Measurements from ENCODE around the gene ATG12.

DNA sequence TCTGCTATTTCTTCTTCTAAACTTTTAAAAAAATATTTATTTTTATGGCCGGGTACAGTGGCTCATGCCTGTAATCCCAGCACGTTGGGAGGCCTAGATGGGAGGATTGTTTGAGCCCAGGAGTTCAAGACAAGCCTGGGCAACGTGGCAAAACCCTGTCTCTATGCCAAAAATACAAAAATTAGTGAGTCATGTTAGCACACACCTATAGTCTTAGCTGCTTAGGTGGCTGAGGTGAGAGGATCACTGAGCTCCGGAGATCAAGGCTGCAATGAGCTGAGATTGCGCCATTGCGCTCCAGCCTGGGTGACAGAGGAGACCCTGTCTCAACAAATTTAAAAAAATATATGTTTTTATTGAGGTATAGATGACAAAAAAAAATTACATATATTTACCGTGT, 5.9 kb upstream of the ATG12 start:
- TF ChIP-seq EZH2phosphoT487 (IDR thresholded peaks at IDR 0.05; ENCODE audit: low read depth, severe bottlenecking, unreplicated experiment) (no peak), EZH2 (IDR thresholded peaks at IDR 0.05; ENCODE audit: borderline replicate concordance) (no peak)

Measured in hepatocyte (in vitro differentiated cells).